ENCODE results near the gene HECTD1. TPM values are rescaled to one million over a fixed set of nuclear protein-coding genes. Genes with fewer than 3 reads are reported as not detected.
"Not testable (repeated sequence)": the region's sequence is repeated elsewhere in the genome, so short reads cannot be mapped to it uniquely, and the experiment has no call there.

Gene HECTD1
- total RNA-seq, 4 donors from 2014 or later: 183 to 293 (median 208) TPM

- H3K27ac ChIP-seq: peak overlapping the region in 1 of 4 donors; percentile 73
- no peak for DNase-seq
- no peaks in the 10 kb centered on the region for H3K36me3 ChIP-seq
Measured at GRCh38 chr14:31092160-31092708, 115.4 kb downstream of the HECTD1 start.

GRCh38 chr14:31090883-31091764 is 116.5 kb downstream of the HECTD1 start:
- peak in 1 of 3 donors; percentile 68 for DNase-seq
- H3K4me3 ChIP-seq: no peak overlapping the region
- no peaks in the 10 kb centered on the region for H3K36me3 ChIP-seq
- no peaks in the 10 kb centered on the region for H3K9me3 ChIP-seq
- no peaks in the 10 kb centered on the region for H3K27me3 ChIP-seq
- peaks cover 0 to 15% (median 0%) of the 10 kb centered on the region in 4 donors for H3K4me1 ChIP-seq
- peak overlapping the region in 3 of 4 donors; percentile 50 to 78 (median 73) for H3K27ac ChIP-seq
- TF ChIP-seq POLR2A (IDR thresholded peaks at IDR 0.05) (no peak), CTCF (IDR thresholded peaks at IDR 0.05) (no peak)

More at GRCh38 chr14:31092160-31092708, 115.4 kb downstream of the HECTD1 start:
- H3K4me1 ChIP-seq: peaks cover 0 to 15% (median 0%) of the 10 kb centered on the region in 4 donors
- H3K9me3 ChIP-seq: no peaks in the 10 kb centered on the region
- no peak overlapping the region for H3K4me3 ChIP-seq
- no peak for TF ChIP-seq POLR2A (IDR thresholded peaks at IDR 0.05)
- no peak for TF ChIP-seq CTCF (IDR thresholded peaks at IDR 0.05)
- H3K27me3 ChIP-seq: no peaks in the 10 kb centered on the region

- not testable (repeated sequence) for H3K27ac ChIP-seq, H3K27me3 ChIP-seq, H3K9me3 ChIP-seq, DNase-seq, H3K36me3 ChIP-seq, H3K4me3 ChIP-seq
- H3K4me1 ChIP-seq: peaks cover 0 to 11% (median 0%) of the 10 kb centered on the region in 4 donors
Measured at GRCh38 chr14:31086466-31086865, 121.1 kb downstream of the HECTD1 start.

- H3K9me3 ChIP-seq: no peaks in the 10 kb centered on the region
- no peak overlapping the region for H3K27ac ChIP-seq
- no peaks in the 10 kb centered on the region for H3K36me3 ChIP-seq
- TF ChIP-seq CTCF (IDR thresholded peaks at IDR 0.05) (no peak), POLR2A (IDR thresholded peaks at IDR 0.05) (no peak)
- DNase-seq: no peak
- H3K27me3 ChIP-seq: no peaks in the 10 kb centered on the region
- H3K4me3 ChIP-seq: no peak overlapping the region
- H3K4me1 ChIP-seq: no peaks in the 10 kb centered on the region
Measured at GRCh38 chr14:31085027-31085426, 122.6 kb downstream of the HECTD1 start.

GRCh38 chr14:31084385-31084784 is 123.2 kb downstream of the HECTD1 start:
- TF ChIP-seq POLR2A (IDR thresholded peaks at IDR 0.05): no peak
- no peak for TF ChIP-seq CTCF (IDR thresholded peaks at IDR 0.05)
- Histone ChIP-seq H3K27me3 (no peaks in the 10 kb centered on the region), H3K4me3 (no peak overlapping the region), H3K27ac (no peak overlapping the region), H3K9me3 (no peaks in the 10 kb centered on the region), H3K4me1 (no peaks in the 10 kb centered on the region), H3K36me3 (no peaks in the 10 kb centered on the region)
- no peak for DNase-seq

GRCh38 chr14:31083781-31084180 is 123.8 kb downstream of the HECTD1 start:
- TF ChIP-seq POLR2A (IDR thresholded peaks at IDR 0.05) (no peak), CTCF (IDR thresholded peaks at IDR 0.05) (no peak)
- Histone ChIP-seq H3K9me3 (no peaks in the 10 kb centered on the region), H3K4me3 (no peak overlapping the region), H3K4me1 (no peaks in the 10 kb centered on the region), H3K27me3 (no peaks in the 10 kb centered on the region), H3K27ac (no peak overlapping the region), H3K36me3 (no peaks in the 10 kb centered on the region)
- DNase-seq: no peak

Measured in Peyer's patch (tissue), 4 donors.